GM21390 (cell line): ENCODE measurements around the gene TUFM.
A peak's percentile ranks its signal among the peaks of the same experiment; 100 is the strongest.
"Not testable (repeated sequence)": the region's sequence is repeated elsewhere in the genome, so short reads cannot be mapped to it uniquely, and the experiment has no call there.

Source experiments
- ATAC-seq: cut with Tn5 transposase; IDR thresholded peaks from one replicate; pipeline ENCODE4 v1.9.1; 2021; ENCODE audit not compliant: unreplicated experiment

Gene TUFM

GRCh38 chr16:28846080-28846932 is at the start of gene TUFM:
TSS of gene TUFM (minus strand) at chr16:28846348. CDS start at chr16:28846269, 79 bp downstream.
- peak; percentile 85 for ATAC-seq

GRCh38 chr16:28895609-28896008 is 49.5 kb upstream of the TUFM start:
- ATAC-seq, result no peak

DNA sequence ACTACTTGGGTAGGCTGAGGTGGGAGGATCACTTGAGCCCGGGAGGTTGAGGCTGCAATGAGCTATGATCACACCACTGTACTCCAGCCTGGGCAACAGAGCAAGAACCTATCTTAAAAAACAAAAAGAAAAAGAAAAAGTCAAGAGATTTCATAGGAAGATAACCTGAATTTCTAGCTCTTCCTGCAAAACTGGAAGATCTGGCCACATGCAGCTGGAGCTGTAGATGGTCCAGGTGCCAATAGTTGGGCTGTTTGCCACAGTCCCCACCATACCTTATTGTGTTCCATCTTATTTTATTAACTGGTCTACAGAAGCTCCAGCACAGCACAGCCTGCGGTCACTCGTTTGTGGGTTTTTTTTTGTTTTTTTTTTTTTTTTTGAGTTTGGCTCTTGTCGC is 47.1 kb upstream of the TUFM start:
- no peak for ATAC-seq

DNA sequence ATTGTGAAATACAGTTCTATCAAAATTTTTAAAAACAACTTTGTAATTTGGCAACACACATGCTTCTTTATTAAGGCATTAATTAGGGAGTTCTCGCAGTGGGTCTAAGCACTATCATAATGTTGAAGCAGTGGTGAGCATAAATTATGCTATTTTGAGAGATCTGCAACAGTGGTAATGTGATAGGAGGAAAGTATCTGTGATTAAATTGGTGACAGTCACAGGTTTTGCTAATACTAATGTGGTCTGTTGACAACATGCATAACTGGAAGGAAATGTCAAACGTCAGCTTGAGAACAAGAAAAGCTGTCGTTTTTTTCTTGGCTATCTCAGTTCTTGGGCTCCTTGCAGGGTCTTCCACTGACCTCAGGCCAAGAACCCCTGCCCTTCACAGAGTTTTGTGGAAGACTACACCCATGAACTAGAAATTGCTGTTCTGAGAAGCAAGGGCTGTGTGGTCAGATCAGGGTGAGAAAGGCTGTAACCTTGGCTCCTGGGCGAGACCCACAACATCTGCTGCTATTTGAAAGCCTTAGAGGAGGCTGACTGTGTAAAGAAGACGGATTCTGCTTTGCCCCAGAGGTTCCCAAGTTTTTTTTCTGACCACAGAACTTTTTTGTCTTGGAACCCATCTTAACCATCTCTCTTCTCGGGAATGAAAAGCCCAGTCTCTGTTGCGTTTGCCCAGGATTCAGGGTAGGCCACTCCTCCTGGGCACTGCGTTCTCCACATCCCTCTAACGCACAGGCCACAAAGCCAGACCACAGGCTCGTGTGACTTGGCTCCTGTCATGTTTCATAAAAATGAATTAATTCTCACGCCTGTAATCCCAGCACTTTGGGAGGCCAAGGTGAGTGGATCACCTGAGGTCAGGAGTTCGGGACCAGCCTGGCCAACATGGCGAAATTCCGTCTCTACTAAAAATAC is 46.1 kb upstream of the TUFM start:
- ATAC-seq, result no peak

DNA sequence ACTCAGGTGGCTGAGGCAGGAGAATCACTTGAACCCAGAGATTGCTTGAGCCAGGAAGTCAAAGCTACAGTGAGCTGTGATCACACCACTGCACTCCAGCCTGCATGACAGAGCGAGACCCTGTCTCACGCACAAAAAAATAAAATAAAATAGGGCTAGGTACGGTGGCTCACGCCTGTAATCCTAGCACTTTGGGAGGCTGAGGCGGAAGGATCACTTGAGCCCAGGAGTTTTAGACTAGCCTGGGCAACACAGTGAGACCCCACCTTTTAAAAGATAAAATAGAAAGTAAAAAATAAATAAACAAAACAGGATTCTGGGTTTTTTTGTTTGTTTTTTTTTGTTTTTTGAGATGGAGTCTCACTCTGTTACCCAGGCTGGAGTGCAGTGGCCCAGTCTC is 44.2 kb upstream of the TUFM start:
- not testable (repeated sequence) for ATAC-seq

DNA sequence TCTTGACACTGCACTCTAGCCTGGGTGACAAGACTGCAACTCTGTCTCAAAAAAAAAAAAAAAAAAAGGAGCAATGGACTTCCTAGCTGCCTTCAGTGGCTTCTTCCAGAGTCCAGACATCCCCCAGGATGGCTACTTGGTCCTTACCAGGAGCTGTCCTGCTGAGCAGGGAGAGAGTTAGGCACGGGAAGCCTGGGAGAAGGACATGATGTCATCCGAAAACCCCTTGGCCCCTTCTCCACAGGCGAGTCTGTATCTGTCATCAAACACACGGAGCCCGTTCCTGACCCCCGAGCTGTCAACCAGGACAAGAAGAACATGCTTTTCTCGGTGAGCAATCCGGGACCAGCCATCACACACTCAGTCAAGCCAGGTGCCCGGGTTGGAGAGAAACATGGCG is 40.8 kb upstream of the TUFM start:
- no peak for ATAC-seq

DNA sequence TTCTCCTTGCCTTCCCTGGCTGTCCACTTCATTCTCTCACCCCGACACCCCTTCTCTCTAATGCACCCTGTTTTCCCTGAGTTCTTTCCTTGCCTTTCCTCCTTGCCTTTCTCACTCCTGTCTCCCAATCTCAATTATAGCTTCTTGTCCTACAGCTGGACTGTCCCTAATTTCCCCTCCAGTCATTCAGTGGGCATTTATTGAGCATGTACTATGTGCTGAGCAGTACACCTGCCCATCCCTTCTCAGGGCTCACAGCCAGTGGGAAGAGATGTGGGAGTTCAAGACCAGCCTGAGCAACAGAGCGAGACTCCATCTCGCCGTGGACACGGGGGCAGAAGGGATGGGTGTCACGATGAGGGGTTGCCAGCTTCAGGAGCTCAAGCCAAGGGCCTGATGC is 37.9 kb upstream of the TUFM start:
- no peak for ATAC-seq

DNA sequence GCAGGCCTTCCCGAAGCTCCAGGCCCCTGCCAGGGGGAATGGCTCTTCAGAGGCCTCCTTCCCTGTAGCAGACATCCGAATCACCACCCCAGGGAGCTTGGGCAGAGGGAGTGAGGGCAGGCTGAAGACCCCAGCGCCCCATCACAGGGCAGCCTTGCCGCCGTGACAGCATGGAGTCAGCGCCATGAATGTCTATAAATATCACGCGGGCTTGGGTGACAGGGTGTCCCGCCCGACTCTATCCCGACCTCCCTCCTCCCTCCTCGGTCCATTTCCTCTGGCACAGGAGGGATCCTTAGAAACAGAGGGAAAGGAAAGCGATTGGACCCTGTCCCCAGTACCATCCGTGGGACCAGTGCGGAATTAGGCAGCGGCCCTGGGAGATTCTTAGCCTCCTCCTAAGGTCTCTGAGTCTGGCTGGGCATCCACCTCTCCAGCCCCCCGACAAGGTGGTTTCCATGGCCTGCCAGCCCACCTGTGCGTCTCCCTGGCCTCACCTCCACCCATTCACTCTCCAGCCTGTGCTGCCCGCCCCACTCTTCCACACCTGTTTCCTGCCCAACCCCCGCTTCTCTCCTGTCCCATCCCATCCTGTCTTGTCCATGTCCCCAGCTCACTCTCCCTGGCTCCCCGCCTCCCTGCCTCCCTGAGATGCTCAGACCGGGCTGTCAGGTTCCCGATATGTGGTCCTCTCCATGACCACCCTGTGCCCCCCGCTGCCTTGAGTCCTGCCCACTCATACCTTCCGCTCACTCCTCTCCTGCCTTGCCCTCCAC is 37.3 kb upstream of the TUFM start:
- no peak for ATAC-seq

- ATAC-seq, result no peak
Measured at GRCh38 chr16:28882551-28883160, 36.5 kb upstream of the TUFM start.

DNA sequence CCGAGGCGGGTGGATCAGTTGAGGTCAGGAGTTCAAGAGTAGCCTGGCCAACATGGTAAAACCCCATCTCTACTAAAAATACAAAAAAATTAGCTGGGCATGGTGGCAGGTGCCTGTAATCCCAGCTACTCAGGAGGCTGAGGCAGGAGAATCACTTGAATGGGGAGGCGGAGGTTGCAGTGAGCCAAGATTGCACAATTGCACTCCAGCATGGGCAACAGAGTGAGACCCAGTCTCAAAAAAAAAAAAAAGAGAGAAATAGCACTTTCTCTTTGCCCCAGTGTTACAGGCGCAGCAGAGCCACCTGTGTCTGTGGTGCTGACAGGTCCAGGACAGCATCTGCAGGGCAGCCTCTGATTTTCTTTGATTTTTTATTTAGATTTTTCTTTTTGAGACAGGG is 35.4 kb upstream of the TUFM start:
- ATAC-seq, result not testable (repeated sequence)

GRCh38 chr16:28880955-28881354 is 34.8 kb upstream of the TUFM start:
- ATAC-seq, result no peak

GRCh38 chr16:28880589-28880915 is 34.4 kb upstream of the TUFM start:
- ATAC-seq, result no peak

DNA sequence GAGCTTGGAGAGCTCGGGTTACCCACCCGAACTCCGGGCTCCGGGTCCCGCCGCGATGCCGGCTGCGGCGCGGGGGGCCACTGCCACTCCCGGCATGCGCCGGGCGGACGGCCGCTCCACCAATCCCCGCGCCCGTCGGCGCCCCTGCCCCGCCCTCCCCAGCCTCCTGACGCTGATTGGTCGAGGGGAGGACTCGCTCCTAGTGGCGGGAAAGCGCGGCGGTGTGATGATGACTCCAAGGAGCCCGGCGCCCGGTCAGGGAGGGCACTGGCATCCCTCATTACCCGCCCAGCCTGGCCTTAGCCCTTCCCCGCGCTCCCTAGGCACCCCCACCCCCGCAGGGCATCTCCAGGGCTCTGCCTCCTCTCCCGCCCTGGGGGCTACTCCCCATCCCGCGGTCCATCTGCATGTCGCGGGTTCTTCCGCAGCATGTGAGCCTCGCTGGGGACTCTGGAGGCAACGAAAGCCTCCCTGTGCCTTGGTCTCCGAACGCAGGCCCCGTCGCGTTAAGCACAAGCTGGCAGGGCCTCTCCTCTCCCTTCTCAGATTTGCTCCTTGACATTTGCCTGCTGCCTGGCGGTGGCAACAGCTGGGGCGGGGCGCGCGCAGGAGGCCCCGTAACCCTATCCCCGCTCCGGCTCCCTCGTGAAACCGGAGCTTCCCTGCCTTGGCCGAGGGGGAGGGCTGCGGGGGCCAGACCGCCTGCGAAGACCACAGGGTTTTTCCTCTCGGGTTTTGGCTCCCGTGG is 33.9 kb upstream of the TUFM start:
- ATAC-seq, result peak; percentile 85

- ATAC-seq, result no peak
Measured at GRCh38 chr16:28879261-28879840, 33.2 kb upstream of the TUFM start.

DNA sequence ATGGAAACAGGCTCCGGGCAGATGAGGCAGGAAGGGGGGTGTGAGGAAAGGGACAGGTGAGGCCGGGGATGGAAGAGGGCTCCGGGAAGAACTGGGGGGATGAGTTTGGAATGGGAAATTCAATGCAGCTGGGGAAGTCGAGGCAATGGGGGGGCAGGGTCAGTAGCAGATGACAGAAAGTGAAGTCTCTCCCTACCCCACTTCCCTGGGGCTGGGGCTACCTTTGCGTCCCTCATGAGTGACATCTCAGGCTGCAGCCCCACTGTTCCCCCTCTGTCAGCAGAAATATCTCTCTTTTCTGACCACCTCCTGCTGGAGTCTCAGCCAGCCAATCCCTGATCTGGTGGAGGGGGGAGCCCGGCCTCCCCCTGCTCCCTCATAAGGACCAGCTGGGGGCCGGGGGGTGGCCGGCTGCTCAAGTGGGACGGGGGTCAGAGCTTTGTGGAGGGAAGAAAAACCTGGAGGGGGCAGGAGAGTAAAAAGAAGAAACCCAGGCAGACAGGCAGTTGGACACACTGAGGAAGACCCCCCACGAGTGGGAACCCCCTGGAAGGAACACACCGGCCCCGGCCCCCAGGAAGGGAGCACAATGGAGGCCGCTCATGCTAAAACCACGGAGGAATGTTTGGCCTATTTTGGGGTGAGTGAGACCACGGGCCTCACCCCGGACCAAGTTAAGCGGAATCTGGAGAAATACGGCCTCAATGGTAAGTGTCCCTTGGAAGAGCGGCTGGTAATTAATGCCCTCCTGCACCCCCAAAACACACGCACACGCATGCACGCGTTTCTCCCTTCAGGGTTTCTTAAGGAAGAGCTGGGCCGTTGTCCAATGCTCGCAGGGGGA is 32.2 kb upstream of the TUFM start, which contains the start of gene ATP2A1:
Gene ATP2A1 (plus strand): TSS at position 406 of the 844 bp plus-strand sequence. CDS start 184 bp downstream, at position 590.
- ATAC-seq, result no peak

- ATAC-seq, result no peak
Measured at GRCh38 chr16:28877655-28878000, 31.5 kb upstream of the TUFM start.

DNA sequence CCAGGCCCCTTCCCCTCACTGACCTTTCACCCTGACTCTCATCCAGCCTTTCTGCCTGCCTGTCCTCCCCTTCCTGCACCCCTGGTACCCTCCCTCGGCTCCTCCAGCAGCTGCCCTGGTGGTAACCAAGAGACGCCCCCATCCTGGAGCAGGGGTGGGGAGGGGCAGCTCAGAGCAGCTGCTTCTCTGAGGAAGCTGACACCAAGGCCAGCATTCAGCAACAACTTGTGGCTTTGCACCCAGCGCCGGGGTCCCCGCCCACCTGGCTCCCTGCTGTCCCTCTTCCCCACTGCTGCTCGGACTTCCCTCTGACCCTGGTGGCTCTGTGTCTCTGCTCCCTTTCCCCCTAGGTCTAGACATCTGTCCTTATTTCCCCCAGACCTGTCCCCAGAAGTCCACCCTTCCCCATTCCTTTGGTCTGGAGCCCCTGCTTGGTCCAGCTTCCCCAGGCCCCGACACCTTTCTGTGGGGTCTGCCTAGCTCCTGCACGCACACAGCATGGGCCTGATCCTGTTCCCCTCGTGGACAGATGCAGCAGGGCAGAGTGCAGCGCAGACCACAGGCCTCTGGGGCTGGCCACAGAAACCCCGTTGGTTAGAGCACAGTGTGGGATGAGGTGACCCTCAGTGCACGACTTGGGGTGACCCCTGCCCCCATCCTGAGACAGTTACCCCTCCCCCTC is 31.0 kb upstream of the TUFM start:
- no peak for ATAC-seq

DNA sequence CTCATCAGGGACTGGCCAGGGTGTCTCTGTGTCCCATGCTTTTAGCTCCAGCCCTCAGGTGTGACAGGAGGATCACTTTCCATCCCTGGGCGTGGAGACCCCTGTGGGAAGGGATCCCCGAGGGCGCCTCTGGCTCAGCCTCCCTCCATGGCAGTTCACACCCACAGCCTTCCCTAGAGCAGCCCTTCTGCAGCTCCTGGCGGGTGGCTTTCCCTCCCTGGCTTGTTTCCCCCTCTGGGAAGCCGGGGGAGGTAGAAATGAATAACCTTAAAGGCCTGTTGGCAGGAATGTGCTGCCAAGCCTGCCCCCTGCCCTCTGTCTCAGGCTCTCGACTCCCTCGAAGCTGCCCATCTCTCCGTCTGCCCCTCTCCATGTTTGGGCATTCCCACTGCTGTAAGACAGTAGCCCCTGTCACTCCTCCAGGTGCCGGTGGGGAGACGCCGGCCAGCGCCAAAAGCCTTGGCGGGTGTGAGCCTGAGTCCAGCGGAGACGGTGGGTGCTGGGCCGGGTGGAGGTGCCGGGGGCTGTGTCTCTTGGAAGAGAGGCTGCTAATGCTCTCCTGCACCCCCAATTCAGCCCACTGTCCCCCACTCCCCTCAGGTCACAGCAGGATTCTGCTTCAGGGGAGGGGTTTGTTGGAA is 30.0 kb upstream of the TUFM start:
- no peak for ATAC-seq
